ENCODE results near the gene DIMT1.

Gene DIMT1

GRCh38 chr5:62369039-62369438 lies 34.7 kb downstream of the DIMT1 start:
- DNase-seq, result no peak

- no peak for DNase-seq
Observed at GRCh38 chr5:62362701-62363100, 41.0 kb downstream of the DIMT1 start.

- no peak for DNase-seq
Observed at GRCh38 chr5:62354028-62354874, 49.5 kb downstream of the DIMT1 start.

- DNase-seq, result no peak
Observed at GRCh38 chr5:62348723-62349481, 54.8 kb downstream of the DIMT1 start.

- no peak for DNase-seq
Observed at GRCh38 chr5:62347928-62348327, 55.8 kb downstream of the DIMT1 start.

GRCh38 chr5:62346748-62347147 lies 57.0 kb downstream of the DIMT1 start:
- DNase-seq, result no peak

GRCh38 chr5:62343428-62343827 lies 60.3 kb downstream of the DIMT1 start:
- DNase-seq, result no peak

- DNase-seq, result no peak
Observed at GRCh38 chr5:62342476-62342837, 61.2 kb downstream of the DIMT1 start.

- DNase-seq, result no peak
Observed at GRCh38 chr5:62341783-62342475, 61.8 kb downstream of the DIMT1 start.

- no peak for DNase-seq
Observed at GRCh38 chr5:62340979-62341378, 62.7 kb downstream of the DIMT1 start.

GRCh38 chr5:62340392-62340791 lies 63.3 kb downstream of the DIMT1 start:
- DNase-seq, result no peak

All from NCI-H446 treated with DMSO at 0.1 percent for 48 hours (cell line).